Prostate gland (tissue), 2 donors: ENCODE data around the gene SRP14.

Source experiments
- CTCF ChIP-seq, 4 experiments: fragments of 200-600 bp in 2 of 4; fragments of 450-650 bp in 2 of 4; sonication (generic) in 2 of 4; IDR thresholded peaks; 1 replicate in 3 of 4; 2 replicates in 1 of 4; pipeline ENCODE4 v1.5.1; 2016 to 2019; ENCODE audit warnings: antibody characterized with exemption in 4 of 4, mild to moderate bottlenecking in 2 of 4, moderate library complexity in 2 of 4
- POLR2AphosphoS5 ChIP-seq: sonication (generic); formaldehyde crosslinking; IDR thresholded peaks from one replicate; pipeline ENCODE4 v1.6.1; 2017; ENCODE audit warnings: antibody characterized with exemption

DNA sequence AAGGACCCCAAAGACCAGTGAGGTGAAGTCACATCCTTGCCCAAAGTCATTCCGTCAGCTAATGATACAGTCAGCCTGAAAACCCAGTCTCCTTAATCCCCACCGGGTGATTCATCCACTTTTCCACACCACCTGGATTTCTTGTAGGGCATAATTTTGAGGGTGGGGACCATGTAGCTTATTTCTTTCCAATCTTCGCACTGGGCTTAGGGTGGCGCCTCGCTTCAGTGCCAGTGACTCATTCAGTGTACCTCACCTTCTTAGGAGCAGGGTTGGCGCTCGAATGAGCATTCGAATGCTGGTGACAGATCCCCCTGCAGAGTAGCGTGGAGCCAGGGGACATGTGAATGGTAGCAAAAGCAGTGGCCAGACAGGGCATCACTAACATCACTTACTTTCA lies 45.7 kb upstream of the SRP14 start:
- no peak for TF ChIP-seq CTCF (IDR thresholded peaks at IDR 0.05)
- no peak for TF ChIP-seq POLR2AphosphoS5
